ENCODE measurements around the gene RSF1.
"Not testable (repeated sequence)": the region's sequence is repeated elsewhere in the genome, so short reads cannot be mapped to it uniquely, and the experiment has no call there.

The RSF1 gene

GRCh38 chr11:77820565-77821348 lies at the start of gene RSF1, which contains the start of gene AAMDC:
Gene RSF1, minus strand, starts transcription at chr11:77820722. Its CDS starts 8 bp downstream, at chr11:77820714.
Gene AAMDC, plus strand, starts transcription at chr11:77821144. Its CDS starts 21,353 bp downstream, at chr11:77842497.
- peak; percentile 95 for DNase-seq (ENCODE audit: low spot score)

GRCh38 chr11:77868744-77869143 lies 48.2 kb upstream of the RSF1 start:
- DNase-seq (ENCODE audit: low spot score), result no peak

- DNase-seq (ENCODE audit: low spot score), result no peak
Measured at GRCh38 chr11:77866336-77866735, 45.8 kb upstream of the RSF1 start.

GRCh38 chr11:77865805-77866204 lies 45.3 kb upstream of the RSF1 start:
- no peak for DNase-seq (ENCODE audit: low spot score)

GRCh38 chr11:77861444-77861843 lies 40.9 kb upstream of the RSF1 start:
- not testable (repeated sequence) for DNase-seq (ENCODE audit: low spot score)

- DNase-seq (ENCODE audit: low spot score), result not testable (repeated sequence)
Measured at GRCh38 chr11:77857906-77858457, 37.5 kb upstream of the RSF1 start.

GRCh38 chr11:77854838-77855237 lies 34.3 kb upstream of the RSF1 start:
- DNase-seq (ENCODE audit: low spot score), result no peak

GRCh38 chr11:77851503-77851902 lies 31.0 kb upstream of the RSF1 start:
- DNase-seq (ENCODE audit: low spot score), result no peak

GRCh38 chr11:77843700-77844099 lies 23.2 kb upstream of the RSF1 start:
- not testable (repeated sequence) for DNase-seq (ENCODE audit: low spot score)

- DNase-seq (ENCODE audit: low spot score), result no peak
Measured at GRCh38 chr11:77842441-77843121, 22.1 kb upstream of the RSF1 start.

GRCh38 chr11:77833302-77833701 lies 12.8 kb upstream of the RSF1 start:
- DNase-seq (ENCODE audit: low spot score), result no peak

GRCh38 chr11:77828926-77829325 lies 8.4 kb upstream of the RSF1 start:
- no peak for DNase-seq (ENCODE audit: low spot score)

- peak; percentile 54 for DNase-seq (ENCODE audit: low spot score)
Measured at GRCh38 chr11:77823775-77824174, 3.3 kb upstream of the RSF1 start.

- not testable (repeated sequence) for DNase-seq (ENCODE audit: low spot score)
Measured at GRCh38 chr11:77822126-77822525, 1.6 kb upstream of the RSF1 start.

- peak; percentile 36 for DNase-seq (ENCODE audit: low spot score)
Measured at GRCh38 chr11:77821349-77821851, 878 bp upstream of the RSF1 start.

- peak; percentile 44 for DNase-seq (ENCODE audit: low spot score)
Measured at GRCh38 chr11:77819921-77820564, 479 bp downstream of the RSF1 start.

- DNase-seq (ENCODE audit: low spot score), result peak; percentile 82
Measured at GRCh38 chr11:77819411-77819920, 1.1 kb downstream of the RSF1 start.

- no peak for DNase-seq (ENCODE audit: low spot score)
Measured at GRCh38 chr11:77815459-77815858, 5.1 kb downstream of the RSF1 start.

- DNase-seq (ENCODE audit: low spot score), result no peak
Measured at GRCh38 chr11:77814848-77815247, 5.7 kb downstream of the RSF1 start.

- no peak for DNase-seq (ENCODE audit: low spot score)
Measured at GRCh38 chr11:77813256-77813655, 7.3 kb downstream of the RSF1 start.

GRCh38 chr11:77806993-77807392 lies 13.5 kb downstream of the RSF1 start:
- no peak for DNase-seq (ENCODE audit: low spot score)

GRCh38 chr11:77806415-77806814 lies 14.1 kb downstream of the RSF1 start:
- no peak for DNase-seq (ENCODE audit: low spot score)
